Measurements from ENCODE around the gene MRPL49. TPM values are rescaled to one million over a fixed set of nuclear protein-coding genes. Genes with fewer than 3 reads are reported as not detected.

MRPL49 gene
- total and polyA plus RNA-seq, 2 of the 8 experiments (the other 6 are each of a cell fraction or from before 2014, with no cell fraction given): 54.0 to 84.8 TPM

- TF ChIP-seq ATF2 (IDR thresholded peaks at IDR 0.05; ENCODE audit: low read length): peak; percentile 89
- TF ChIP-seq JUN (IDR thresholded peaks at IDR 0.05; ENCODE audit: low read depth, low read length): 0 out of 2 replicates have a peak, but pooled peaks have one; percentile 17
- TF ChIP-seq BCL11A (IDR thresholded peaks at IDR 0.05; ENCODE audit: low read depth in 2 of 2, low read length in 2 of 2): no peak
- peak; percentile 97 for TF ChIP-seq CEBPB (IDR thresholded peaks at IDR 0.05; ENCODE audit: low read depth, low read length)
These were observed 4.7 kb upstream of the MRPL49 start, which contains the start of gene ZNHIT2 (continued) for GRCh38 chr11:65117206-65118096.

Data from H1 (cell line).